ENCODE measurements around the gene RLF. TPM values are rescaled to one million over a fixed set of nuclear protein-coding genes. Genes with fewer than 3 reads are reported as not detected.

Gene RLF
- total RNA-seq, 3 donors from 2014 or later (not counting 1 experiment from before 2014, with no cell fraction given), result 25.6 to 29.7 (median 26.7) TPM

DNA sequence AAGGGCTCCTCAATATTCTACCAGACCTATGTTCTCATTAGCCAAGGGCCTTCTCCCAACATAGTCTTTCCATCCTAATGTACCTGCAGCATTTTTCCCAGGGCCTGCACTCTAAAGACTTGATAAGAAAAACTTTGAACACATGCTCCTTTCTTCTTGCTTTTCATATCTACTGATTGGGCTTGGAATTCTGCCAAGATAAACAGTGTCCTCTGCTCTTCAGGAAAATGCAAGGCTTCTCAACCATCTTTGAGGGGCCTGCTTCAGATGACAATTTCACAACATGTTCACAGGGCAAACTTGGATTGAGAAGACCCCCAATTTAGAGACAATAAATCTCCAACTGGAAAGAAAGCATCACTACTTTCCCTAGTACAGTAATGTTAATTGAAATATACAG, 38.3 kb upstream of the RLF start:
- H3K27me3 ChIP-seq (ENCODE audit: control insufficient read depth, insufficient read depth, low read length), result no peaks in the 10 kb centered on the region
- H3K27me3 Mint-ChIP-seq (ENCODE audit: low read depth in 2 of 2), result peaks cover 6 to 26% of the 10 kb centered on the region in 2 donors
- no peak overlapping the region for H3K4me3 ChIP-seq (ENCODE audit: low read length)
- H3K4me1 ChIP-seq (ENCODE audit: control insufficient read depth, insufficient read depth, low read length), result no peaks in the 10 kb centered on the region
- no peaks in the 10 kb centered on the region for H3K36me3 ChIP-seq (ENCODE audit: control insufficient read depth, insufficient read depth, low read length)
- no peak overlapping the region for H3K27ac Mint-ChIP-seq
- no peak overlapping the region for H3K27ac ChIP-seq (ENCODE audit: low read length)
- no peaks in the 10 kb centered on the region for H3K4me1 Mint-ChIP-seq
- DNase-seq, result no peak
- H3K4me3 Mint-ChIP-seq, result no peak overlapping the region
- intact Hi-C loops (cut with micrococcal nuclease), result no loop called here
- H3K9me3 Mint-ChIP-seq, result no peaks in the 10 kb centered on the region
- TF ChIP-seq, protein P1, sequence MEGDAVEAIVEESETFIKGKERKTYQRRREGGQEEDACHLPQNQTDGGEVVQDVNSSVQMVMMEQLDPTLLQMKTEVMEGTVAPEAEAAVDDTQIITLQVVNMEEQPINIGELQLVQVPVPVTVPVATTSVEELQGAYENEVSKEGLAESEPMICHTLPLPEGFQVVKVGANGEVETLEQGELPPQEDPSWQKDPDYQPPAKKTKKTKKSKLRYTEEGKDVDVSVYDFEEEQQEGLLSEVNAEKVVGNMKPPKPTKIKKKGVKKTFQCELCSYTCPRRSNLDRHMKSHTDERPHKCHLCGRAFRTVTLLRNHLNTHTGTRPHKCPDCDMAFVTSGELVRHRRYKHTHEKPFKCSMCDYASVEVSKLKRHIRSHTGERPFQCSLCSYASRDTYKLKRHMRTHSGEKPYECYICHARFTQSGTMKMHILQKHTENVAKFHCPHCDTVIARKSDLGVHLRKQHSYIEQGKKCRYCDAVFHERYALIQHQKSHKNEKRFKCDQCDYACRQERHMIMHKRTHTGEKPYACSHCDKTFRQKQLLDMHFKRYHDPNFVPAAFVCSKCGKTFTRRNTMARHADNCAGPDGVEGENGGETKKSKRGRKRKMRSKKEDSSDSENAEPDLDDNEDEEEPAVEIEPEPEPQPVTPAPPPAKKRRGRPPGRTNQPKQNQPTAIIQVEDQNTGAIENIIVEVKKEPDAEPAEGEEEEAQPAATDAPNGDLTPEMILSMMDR (IDR thresholded peaks at IDR 0.05), result no peak
- H3K9me3 ChIP-seq (ENCODE audit: control insufficient read depth, insufficient read depth, low read length), result no peaks in the 10 kb centered on the region
- ATAC-seq, result no peak
- no peaks in the 10 kb centered on the region for H3K36me3 Mint-ChIP-seq

DNA sequence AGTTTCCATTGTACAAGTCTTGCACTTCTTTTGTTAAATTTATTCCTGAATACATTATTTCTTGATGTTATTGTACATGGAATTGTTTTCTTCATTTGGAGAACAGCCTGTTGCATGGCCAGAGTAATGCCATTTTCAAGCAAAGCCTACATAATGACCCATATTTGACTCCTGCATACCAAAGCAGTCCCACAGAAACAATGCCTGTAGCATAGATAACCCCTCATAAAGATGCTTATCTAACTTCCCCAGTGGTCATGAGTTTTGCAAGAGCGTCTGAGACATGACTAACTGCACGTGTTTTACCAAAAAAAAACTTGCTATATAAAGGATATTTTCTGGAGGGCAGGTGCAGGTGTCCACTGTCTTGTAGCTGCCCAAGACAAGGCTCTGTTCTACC, 30.3 kb upstream of the RLF start:
- Histone ChIP-seq H3K4me3 (ENCODE audit: low read length) (no peak overlapping the region), H3K36me3 (ENCODE audit: control insufficient read depth, insufficient read depth, low read length) (no peaks in the 10 kb centered on the region), H3K4me1 (ENCODE audit: control insufficient read depth, insufficient read depth, low read length) (no peaks in the 10 kb centered on the region), H3K27ac (ENCODE audit: low read length) (no peak overlapping the region), H3K9me3 (ENCODE audit: control insufficient read depth, insufficient read depth, low read length) (no peaks in the 10 kb centered on the region), H3K27me3 (ENCODE audit: control insufficient read depth, insufficient read depth, low read length) (no peaks in the 10 kb centered on the region)
- H3K27ac Mint-ChIP-seq, result no peak overlapping the region
- WGBS (ENCODE audit: insufficient coverage), result 0% methylated on average over 1 of the region's 2 CpGs
- no peaks in the 10 kb centered on the region for H3K4me1 Mint-ChIP-seq
- H3K9me3 Mint-ChIP-seq, result no peaks in the 10 kb centered on the region
- H3K27me3 Mint-ChIP-seq (ENCODE audit: low read depth in 2 of 2), result peaks cover 6 to 8% of the 10 kb centered on the region in 2 donors
- ATAC-seq (peak in 1 of 3 donors; percentile 39), DNase-seq (no peak)
- no peaks in the 10 kb centered on the region for H3K36me3 Mint-ChIP-seq
- intact Hi-C loops (cut with micrococcal nuclease), result no loop called here
- TF ChIP-seq, protein P1 (IDR thresholded peaks at IDR 0.05), result no peak
- no peak overlapping the region for H3K4me3 Mint-ChIP-seq

DNA sequence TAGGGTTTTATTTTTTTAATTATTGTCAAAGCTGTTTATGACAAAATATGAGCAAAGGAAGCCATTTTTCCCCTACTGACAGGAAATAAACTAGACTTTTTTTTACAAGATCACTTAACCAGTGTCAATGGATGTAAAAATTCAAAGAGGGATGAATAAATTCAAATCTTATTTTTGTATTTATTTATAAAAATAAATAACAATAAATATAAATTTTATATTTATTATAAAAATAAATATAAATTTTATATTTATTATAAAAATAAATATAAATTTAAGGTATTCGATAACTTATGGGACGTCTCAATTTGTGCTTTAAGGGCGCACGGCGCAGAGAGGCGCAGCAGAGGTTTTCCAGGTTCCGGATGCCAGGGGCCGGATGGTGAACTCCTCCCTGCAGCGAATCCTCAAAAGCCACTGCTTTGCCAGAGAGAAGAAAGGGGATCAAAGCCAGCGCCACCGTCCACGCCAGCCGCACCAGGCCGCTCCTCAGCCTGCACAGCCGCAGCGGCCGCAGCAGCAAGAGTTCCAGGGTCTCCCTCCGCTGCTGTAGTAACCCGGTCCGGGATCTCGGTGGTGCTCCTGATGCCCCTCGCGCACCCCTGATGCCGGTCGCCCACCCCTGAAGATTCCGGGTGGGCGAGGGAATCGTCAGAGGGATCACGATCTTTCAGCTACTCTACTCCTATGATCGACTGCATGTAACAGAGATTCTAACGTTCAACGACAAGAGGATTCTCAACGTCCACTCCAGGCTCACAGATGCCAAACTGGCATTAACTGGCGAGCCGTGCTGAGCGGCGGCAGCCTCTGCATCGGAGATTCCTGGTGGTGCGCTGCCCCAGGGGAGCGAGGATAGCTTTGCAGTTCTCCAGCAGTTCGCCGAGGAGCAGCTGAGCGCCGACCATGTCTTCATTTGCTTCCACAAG, 28.5 kb upstream of the RLF start:
- Mint-ChIP-seq H3K27ac (no peak overlapping the region), H3K4me1 (no peaks in the 10 kb centered on the region), H3K4me3 (no peak overlapping the region), H3K9me3 (no peaks in the 10 kb centered on the region), H3K27me3 (ENCODE audit: low read depth in 2 of 2) (peaks cover 8 to 15% of the 10 kb centered on the region in 2 donors), H3K36me3 (no peaks in the 10 kb centered on the region)
- 77% methylated on average over 44 of the region's 44 CpGs for WGBS (ENCODE audit: insufficient coverage)
- intact Hi-C loops (cut with micrococcal nuclease), result no loop called here
- Histone ChIP-seq H3K27ac (ENCODE audit: low read length) (no peak overlapping the region), H3K27me3 (ENCODE audit: control insufficient read depth, insufficient read depth, low read length) (no peaks in the 10 kb centered on the region), H3K9me3 (ENCODE audit: control insufficient read depth, insufficient read depth, low read length) (no peaks in the 10 kb centered on the region), H3K4me3 (ENCODE audit: low read length) (no peak overlapping the region), H3K36me3 (ENCODE audit: control insufficient read depth, insufficient read depth, low read length) (no peaks in the 10 kb centered on the region), H3K4me1 (ENCODE audit: control insufficient read depth, insufficient read depth, low read length) (no peaks in the 10 kb centered on the region)
- TF ChIP-seq, protein P1 (IDR thresholded peaks at IDR 0.05), result no peak
- DNase-seq (no peak), ATAC-seq (no peak)

DNA sequence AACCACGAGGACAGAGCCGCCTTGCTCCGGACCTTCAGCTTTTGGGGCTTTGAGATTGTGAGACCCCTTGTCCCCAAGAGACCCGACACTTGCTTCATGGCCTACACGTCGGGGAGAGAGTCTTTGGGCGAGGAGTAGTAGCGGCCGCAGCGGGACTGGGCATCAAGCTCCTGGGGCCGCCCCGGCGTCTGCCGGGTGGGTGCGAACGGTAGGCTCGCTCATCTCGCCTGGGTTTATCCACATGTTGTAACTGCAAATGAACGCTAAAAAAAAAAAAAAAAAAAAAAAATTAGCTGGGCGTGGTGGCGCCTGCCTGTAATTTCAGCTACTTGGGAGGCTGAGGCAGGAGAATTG, 27.9 kb upstream of the RLF start:
- Mint-ChIP-seq H3K27ac (no peak overlapping the region), H3K27me3 (ENCODE audit: low read depth in 2 of 2) (peaks cover 8 to 15% of the 10 kb centered on the region in 2 donors), H3K36me3 (no peaks in the 10 kb centered on the region), H3K4me1 (no peaks in the 10 kb centered on the region), H3K9me3 (no peaks in the 10 kb centered on the region), H3K4me3 (no peak overlapping the region)
- WGBS (ENCODE audit: insufficient coverage), result 90% methylated on average over 21 of the region's 21 CpGs
- DNase-seq, result no peak
- H3K9me3 ChIP-seq (ENCODE audit: control insufficient read depth, insufficient read depth, low read length), result no peaks in the 10 kb centered on the region
- no peaks in the 10 kb centered on the region for H3K4me1 ChIP-seq (ENCODE audit: control insufficient read depth, insufficient read depth, low read length)
- intact Hi-C loops (cut with micrococcal nuclease), result no loop called here
- H3K27ac ChIP-seq (ENCODE audit: low read length), result no peak overlapping the region
- no peaks in the 10 kb centered on the region for H3K27me3 ChIP-seq (ENCODE audit: control insufficient read depth, insufficient read depth, low read length)
- TF ChIP-seq, protein P1 (IDR thresholded peaks at IDR 0.05), result no peak
- no peaks in the 10 kb centered on the region for H3K36me3 ChIP-seq (ENCODE audit: control insufficient read depth, insufficient read depth, low read length)
- ATAC-seq, result no peak
- H3K4me3 ChIP-seq (ENCODE audit: low read length), result no peak overlapping the region

Data from natural killer cell (primary cell).